HTR-8/SVneo (cell line): ENCODE measurements around the gene CDKL5.

Experiments
- DNase-seq: peaks from one replicate; pipeline ENCODE4 v3.0.0; 2011; ENCODE audit warnings: low spot score, mixed read lengths; ENCODE audit not compliant: insufficient read length
- FAIRE-seq: peaks from 2 replicates; lab custom pipeline; 2011; peaks lifted over from hg19 to GRCh38; lab: Jason Lieb, UNC

CDKL5 gene

DNA sequence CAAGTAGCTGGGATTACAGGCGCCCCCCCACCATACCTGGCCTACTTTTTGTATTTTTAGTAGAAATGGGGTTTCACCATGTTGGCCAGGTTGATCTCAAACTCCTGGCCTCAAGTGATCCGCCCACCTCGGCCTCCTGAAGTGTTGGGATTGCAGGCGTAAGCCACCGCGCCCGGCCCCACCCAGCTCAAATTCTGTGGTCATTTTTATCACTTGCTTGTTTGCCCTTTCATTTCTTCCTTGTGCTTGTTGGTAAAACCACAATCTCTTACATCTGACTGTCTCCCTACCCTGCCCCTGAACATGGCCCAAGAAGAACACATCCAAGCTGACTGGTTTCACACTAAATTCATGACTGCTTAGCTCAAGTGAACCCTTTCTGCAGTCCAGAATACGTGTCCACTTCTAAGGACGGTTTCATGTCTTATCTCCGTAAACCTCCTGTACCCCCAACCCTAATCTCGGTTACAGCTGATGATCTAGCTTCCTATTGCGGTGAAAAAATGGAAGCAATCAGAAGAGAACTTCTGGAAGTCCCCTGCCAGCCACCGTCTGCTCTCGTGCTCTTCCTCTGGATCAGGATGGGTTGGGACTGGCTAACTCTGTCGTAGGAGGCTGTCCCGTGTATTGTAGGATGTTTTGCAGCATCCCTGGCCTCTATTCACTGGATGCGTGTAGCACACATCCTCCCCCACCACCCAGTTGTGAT lies 251.9 kb downstream of the CDKL5 start:
- FAIRE-seq: no peak

DNA sequence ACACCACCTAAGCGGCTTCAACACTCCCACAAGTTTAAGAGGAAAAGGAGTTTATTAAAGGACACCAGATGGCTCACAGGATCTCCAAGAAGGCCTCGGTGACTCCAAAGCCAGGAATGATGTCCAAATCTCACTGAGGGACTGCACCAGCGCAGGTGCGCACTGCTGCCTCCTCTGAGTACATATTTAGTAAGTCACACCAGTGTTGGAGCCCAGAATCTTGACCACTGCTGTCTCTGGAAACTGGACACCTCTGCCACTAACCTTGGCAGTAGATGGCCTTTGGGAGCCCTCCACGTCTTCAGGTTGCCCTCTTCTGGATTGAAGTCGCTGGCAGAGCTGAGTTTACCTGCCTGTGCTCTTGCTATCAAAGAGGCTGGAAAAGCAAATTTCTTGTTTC lies 256.6 kb downstream of the CDKL5 start:
- no peak for DNase-seq
- no peak for FAIRE-seq

More for the DNA sequence above, 251.9 kb downstream of the CDKL5 start:
- no peak for DNase-seq

DNA sequence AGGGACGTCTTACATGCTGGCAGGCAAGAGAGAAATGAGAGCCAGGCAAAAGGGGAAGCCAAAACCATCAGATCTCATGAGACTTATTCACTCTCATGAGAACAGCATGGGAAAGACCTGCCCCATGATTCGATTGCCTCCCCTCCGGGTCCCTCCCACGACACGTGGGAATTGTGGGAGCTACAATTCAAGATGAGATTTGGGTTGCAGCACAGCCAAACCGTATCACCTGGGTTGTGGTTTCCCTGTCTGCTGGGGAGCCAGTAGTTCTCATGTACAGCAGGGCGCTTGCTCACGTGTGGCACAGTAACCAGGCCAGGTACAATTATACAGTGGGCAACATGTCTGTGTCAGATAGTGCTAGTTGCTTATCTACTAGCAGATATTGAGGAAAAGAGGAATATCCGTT lies 257.6 kb downstream of the CDKL5 start:
- FAIRE-seq (no peak), DNase-seq (no peak)

DNA sequence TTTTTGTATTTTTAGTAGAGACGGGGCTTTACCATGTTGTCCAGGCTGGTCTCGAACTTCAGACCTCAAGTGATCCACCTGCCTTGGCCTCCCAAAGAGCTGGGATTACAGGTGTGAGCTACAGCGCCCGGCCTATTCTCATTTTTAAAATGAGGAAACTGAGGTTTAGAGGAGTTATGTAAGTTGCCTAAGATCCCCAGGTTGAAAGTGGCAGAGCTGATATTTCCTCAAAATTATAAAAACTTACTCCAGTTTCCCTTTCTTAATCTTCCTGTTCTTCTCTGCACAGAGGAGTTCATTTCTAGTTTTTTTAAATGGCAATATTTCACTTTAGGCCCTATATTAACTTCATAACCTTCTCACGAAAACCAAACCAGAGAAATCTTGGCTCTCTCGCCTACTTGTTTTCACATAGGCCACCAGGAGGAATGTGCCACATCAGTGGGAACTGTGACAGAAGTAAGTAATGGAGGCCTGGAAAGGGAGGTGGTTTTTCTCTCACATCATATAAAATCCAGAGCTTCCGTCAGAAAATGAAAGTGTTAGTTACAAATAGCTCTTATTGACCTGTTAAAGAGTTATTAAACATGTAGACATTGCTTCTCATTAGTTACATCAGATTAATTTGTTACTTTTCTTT lies 262.6 kb downstream of the CDKL5 start:
- DNase-seq (no peak), FAIRE-seq (no peak)

DNA sequence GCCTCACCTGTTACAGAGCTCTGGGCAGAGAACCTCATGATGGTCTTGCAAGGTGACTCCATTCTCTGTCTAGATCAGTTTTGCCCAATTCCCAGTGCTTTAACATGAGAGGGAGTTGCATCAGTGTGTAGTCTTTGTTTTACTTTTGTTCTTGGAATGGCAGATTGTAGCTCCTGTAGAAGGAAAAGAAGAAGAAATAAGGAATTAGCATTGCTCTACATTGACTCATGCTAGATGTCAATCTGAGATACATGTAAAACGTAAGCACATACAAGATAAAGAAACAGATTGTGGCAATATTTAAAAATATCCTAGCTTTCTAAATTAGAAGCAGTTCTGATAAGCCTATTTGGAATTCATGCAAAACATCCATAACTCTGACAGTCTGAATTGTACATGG lies 266.0 kb downstream of the CDKL5 start:
- no peak for FAIRE-seq
- DNase-seq: no peak

DNA sequence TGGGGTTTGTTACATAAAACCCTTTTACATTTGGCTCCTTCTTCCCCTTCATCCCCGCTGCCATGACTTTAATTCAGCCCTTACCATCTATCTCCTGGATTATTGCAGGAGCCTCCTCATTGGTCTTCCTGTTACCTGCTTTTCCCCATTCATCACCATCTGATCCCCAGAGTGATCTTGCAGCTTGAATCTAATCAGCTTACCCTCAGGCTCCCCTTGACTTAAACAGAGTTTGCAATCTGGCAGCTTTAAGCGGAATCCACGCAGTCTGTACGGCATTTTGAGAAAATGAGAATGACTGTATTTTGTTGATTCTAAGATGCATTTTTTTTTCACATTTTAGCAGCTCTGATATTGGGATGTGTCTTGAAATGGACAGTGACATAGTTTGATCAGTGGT lies 267.1 kb downstream of the CDKL5 start:
- DNase-seq: no peak
- no peak for FAIRE-seq

DNA sequence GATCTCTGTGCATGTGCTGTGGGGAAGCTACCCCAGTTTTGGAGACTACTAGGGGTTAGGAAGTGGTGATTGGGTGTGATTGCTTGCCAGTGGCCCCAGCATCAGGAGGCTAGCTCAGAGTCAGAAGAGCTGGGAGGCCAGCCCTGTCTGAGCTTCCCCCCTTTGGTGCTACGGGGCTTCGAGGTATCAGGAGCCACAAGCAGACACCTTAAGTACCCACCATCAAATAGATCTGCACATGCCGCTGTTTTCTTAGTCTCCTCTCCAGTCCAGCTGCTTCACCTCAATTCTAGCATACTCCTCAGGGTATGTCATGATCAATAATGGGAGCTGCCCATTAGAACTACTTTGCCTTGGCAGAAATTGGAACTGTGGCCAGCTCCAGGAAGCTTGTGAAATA lies 271.2 kb downstream of the CDKL5 start:
- FAIRE-seq (no peak), DNase-seq (no peak)

DNA sequence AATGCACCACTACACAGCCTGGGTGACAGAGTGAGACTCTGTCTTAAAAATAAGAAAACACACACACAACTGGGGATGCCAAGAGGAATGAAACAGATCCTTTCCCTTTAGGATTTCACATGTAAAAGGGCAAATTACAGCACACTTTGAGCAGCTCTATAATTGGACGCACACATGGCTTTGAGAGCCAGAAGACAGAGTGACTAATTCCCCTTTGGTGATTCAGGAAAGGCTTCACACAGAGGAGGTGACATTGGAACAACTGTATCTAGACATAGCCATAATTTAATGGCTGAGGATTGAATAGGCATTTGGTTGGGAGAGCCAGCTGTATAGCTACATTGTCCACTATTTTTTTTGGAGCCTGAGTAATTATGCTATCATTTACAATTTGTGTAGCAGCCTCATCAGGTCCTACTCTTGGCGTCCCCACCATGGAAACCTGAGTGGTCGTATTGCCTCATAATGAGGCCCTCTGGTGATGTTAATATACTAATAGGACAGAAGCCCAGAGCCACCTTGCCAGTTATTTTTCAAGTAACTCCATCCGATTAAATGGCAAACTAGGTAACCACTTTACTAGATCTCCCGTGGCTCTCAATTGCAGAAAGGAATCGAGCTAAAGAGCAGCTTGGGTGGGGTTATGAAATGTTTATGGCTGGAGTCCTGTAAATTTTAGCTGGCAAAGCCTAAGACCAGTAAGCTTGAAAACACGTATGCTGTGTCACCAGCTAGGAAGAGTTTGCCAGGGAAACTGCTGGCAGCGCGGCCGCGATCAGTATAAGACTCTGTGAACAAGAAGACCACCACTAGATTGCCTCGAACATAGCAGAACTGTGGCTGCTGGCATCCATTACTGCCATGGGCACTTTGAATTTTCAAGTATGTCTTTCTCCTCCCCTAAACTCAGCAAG lies 273.6 kb downstream of the CDKL5 start:
- FAIRE-seq: no peak

DNA sequence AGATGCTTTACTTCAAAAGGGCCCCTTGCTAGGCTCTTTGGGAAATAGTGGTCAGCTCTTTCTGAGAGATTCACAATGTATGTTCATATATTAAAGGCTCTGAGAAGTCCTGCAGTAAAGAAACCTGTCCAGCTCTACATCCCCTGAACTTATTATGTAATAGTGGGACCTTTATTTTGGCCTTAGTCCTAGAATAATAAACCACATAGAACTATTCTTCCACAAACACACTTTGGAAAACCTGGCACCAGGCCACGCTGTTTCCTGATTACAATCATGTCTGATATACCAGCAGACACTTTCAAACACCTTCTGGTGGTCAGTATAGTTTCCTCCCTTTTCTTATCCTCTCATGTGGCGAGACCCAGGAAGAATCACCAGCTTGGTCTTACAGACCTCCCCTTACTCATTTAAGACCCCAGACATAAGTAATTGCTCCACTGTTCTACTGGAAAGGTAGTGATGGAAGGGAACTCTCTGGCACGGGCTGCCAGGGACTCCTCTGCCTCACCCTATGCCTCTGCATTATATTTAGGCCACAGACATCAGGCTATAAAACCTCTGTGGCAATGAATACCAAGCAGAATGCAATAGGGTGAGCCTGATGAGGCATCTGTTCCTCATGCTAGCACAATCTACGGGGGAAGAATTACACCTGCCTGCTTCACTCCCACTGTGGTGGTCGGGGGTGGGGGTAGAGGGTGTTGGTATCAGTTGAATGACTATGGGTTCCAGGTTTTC lies 276.4 kb downstream of the CDKL5 start:
- FAIRE-seq (no peak), DNase-seq (no peak)

More for the DNA sequence above, 273.6 kb downstream of the CDKL5 start:
- DNase-seq: no peak

DNA sequence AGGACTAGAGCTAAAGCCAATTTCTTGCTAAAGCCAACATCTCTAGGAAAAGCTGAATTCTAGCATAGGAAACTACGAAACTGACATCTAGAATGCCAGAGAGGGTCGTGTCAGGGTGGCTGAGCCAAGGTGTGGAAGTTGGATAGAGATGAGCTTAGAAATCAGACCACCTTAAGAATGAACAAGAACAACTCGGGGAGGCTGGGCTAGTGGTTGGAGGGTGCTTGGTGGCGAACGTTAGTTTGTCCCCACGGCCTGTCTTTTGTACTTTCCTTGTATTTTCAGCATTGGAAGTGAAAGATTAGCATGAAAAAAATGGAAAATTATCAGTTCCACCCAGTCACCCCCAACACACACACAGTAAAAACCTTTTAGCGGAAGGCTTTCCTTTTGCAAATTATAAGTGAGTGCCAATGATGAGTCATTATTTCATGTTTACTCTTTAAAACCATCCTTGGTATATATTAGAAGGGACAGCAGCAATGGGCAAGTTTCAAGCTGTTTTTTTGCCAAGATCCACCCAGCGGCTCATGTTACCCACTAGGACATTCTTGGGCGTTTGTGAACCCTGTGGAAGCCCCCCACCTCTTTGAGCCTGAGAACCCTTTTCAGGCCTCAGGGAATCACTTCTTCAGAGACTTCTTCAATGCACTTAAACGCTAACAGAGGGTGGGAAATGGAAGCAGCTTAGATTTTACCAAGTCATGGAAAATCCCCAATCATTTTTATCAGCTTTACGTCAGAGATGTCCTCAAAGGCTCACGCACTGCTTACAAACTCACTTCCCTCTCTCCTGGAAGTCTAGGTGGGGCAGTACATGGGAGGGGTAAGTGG lies 277.2 kb downstream of the CDKL5 start:
- no peak for FAIRE-seq
- peak; percentile 15 for DNase-seq
